HCT116 (cell line): ENCODE measurements around the gene GRM8. TPM values are rescaled to one million over a fixed set of nuclear protein-coding genes. Genes with fewer than 3 reads are reported as not detected.

Source experiments
- ATAC-seq: fragments of 200-7000 bp; cut with Tn5 transposase; 2 replicates; pipeline ENCODE4 v1.9.1; 2020; ENCODE audit warnings: mild to moderate bottlenecking, moderate library complexity
- BruUV-seq: library from RNA; stranded (reverse); fragments of 400-500 nt; replicated peaks from 2 replicates; lab custom pipeline; 2021; lab: Mats Ljungman, UMichigan
- CTCF ChIA-PET: fragments of 300-600 bp; sonication (Branson Sonifier 250); formaldehyde crosslinking; loops from one replicate; lab custom pipeline; 2021; ENCODE audit warnings: antibody characterized with exemption; lab: Charles Lee
- POLR2A ChIA-PET: fragments of 300-600, 350-600 bp; sonication (Branson Sonifier 250); formaldehyde crosslinking; loops from one replicate; lab custom pipeline; 2021; ENCODE audit warnings: antibody characterized with exemption; lab: Charles Lee
- RAD21 ChIA-PET, 2 experiments: fragments of 300-600 bp; sonication (Branson Sonifier 250); formaldehyde crosslinking; loops; one replicate each; lab custom pipeline; 2023; ENCODE audit warnings: low total read pairs in 2 of 2; ENCODE audit not compliant: uncharacterized antibody in 2 of 2, unreplicated experiment in 2 of 2, low non-redundant PET in 1 of 2; lab: Charles Lee
- DNase-seq: peaks from one replicate; pipeline ENCODE4 v3.0.0-alpha.2; 2010; ENCODE audit warnings: low read depth, low spot score
- H2AFZ ChIP-seq: fragments of 200-600 bp; shearing (Covaris generic), sonication (generic); 2 replicates; pipeline ENCODE4 v1.6.1; 2017; ENCODE audit warnings: low read depth, mixed run types, mixed read lengths, antibody characterized with exemption, low read length; ENCODE audit not compliant: poor library complexity, severe bottlenecking
- H3K27ac ChIP-seq: 2 replicates; pipeline ENCODE4 v1.5.1; 2012; ENCODE audit warnings: low read depth, low read length
- H3K27me3 ChIP-seq: fragments of 200-600 bp; sonication (generic); 2 replicates; pipeline ENCODE4 v1.6.1; 2016; ENCODE audit warnings: mixed run types, low read length, mixed read lengths; ENCODE audit not compliant: insufficient read depth
- H3K36me3 ChIP-seq, 2 experiments: fragments of 200-500 bp in 1 of 2; fragments of 200-600 bp in 1 of 2; sonication (Bioruptor generic) in 1 of 2; sonication (generic) in 1 of 2; 2 replicates each; pipeline versions ENCODE4 v1.5.1 to v1.6.1; 2014 to 2016; ENCODE audit warnings: low read length in 2 of 2, inconsistent platforms in 1 of 2, mixed read lengths in 1 of 2, mixed run types in 1 of 2; ENCODE audit not compliant: insufficient read depth in 2 of 2, control insufficient read depth in 1 of 2
- H3K4me1 ChIP-seq, 2 experiments: fragments of 200-600 bp in 1 of 2; sonication (generic) in 1 of 2; 2 replicates each; pipeline versions ENCODE4 v1.5.1 to v1.6.1; 2012 to 2017; ENCODE audit warnings: low read length in 2 of 2, inconsistent platforms in 1 of 2, mild to moderate bottlenecking in 1 of 2, mixed read lengths in 1 of 2, mixed run types in 1 of 2, moderate library complexity in 1 of 2; ENCODE audit not compliant: insufficient read depth in 2 of 2, control insufficient read depth in 1 of 2
- H3K4me2 ChIP-seq: fragments of 200-600 bp; sonication (generic); 2 replicates; pipeline ENCODE4 v1.6.1; 2017; ENCODE audit warnings: mixed run types, low read length, mixed read lengths
- H3K4me3 ChIP-seq, 2 experiments: fragments of 200-600 bp in 1 of 2; sonication (generic) in 1 of 2; replicated peaks in 1 of 2; 2 replicates each; pipeline ENCODE4 v1.5.1; 2011 to 2016; ENCODE audit warnings: low read length in 2 of 2, control low read depth in 1 of 2, low read depth in 1 of 2, mild to moderate bottlenecking in 1 of 2, mixed read lengths in 1 of 2, mixed run types in 1 of 2
- H3K79me2 ChIP-seq: fragments of 200-600 bp; sonication (generic); 2 replicates; pipeline ENCODE4 v1.6.1; 2017; ENCODE audit warnings: mild to moderate bottlenecking, mixed run types, low read length, moderate library complexity, mixed read lengths; ENCODE audit not compliant: insufficient read depth
- H3K9ac ChIP-seq: fragments of 200-600 bp; sonication (generic); 2 replicates; pipeline ENCODE4 v1.6.1; 2016; ENCODE audit warnings: low read length, mixed read lengths
- H3K9me2 ChIP-seq: fragments of 200-600 bp; sonication (generic), shearing (Covaris generic); 2 replicates; pipeline ENCODE4 v1.6.1; 2017; ENCODE audit warnings: mixed run types, mild to moderate bottlenecking, moderate library complexity; ENCODE audit not compliant: insufficient read depth
- H3K9me3 ChIP-seq, 2 experiments: fragments of 200-500 bp in 1 of 2; fragments of 200-600 bp in 1 of 2; sonication (Bioruptor generic) in 1 of 2; sonication (generic) in 1 of 2; 2 replicates each; pipeline ENCODE4 v1.6.1; 2014 to 2017; ENCODE audit warnings: low read length in 2 of 2, mixed read lengths in 2 of 2, inconsistent platforms in 1 of 2, low read depth in 1 of 2, mild to moderate bottlenecking in 1 of 2, mixed run types in 1 of 2, moderate library complexity in 1 of 2; ENCODE audit not compliant: control insufficient read depth in 1 of 2, insufficient read depth in 1 of 2
- H4K20me1 ChIP-seq: fragments of 200-600 bp; sonication (generic), shearing (Covaris generic); 2 replicates; pipeline ENCODE4 v1.6.1; 2017; ENCODE audit warnings: mixed run types, mild to moderate bottlenecking, moderate library complexity; ENCODE audit not compliant: insufficient read depth
- CBX3 ChIP-seq: IDR thresholded peaks from 2 replicates; pipeline ENCODE4 v1.6.1; 2012; ENCODE audit warnings: low read depth
- EGR1 ChIP-seq: IDR thresholded peaks from 2 replicates; pipeline ENCODE4 v1.6.1; 2012; ENCODE audit warnings: low read depth
- ELF1 ChIP-seq: IDR thresholded peaks from 2 replicates; pipeline ENCODE4 v1.6.1; 2012; ENCODE audit warnings: low read depth, borderline replicate concordance
- EZH2 ChIP-seq: fragments of 200-600 bp; sonication (generic); IDR thresholded peaks from 2 replicates; pipeline ENCODE4 v1.6.1; 2017; ENCODE audit warnings: antibody characterized with exemption, mixed run types
- EZH2phosphoT487 ChIP-seq: fragments of 200-600 bp; IDR thresholded peaks from 2 replicates; pipeline ENCODE4 v1.6.1; 2018; ENCODE audit warnings: antibody characterized with exemption, borderline replicate concordance
- JUND ChIP-seq: IDR thresholded peaks from 2 replicates; pipeline ENCODE4 v1.6.1; 2012
- POLR2A ChIP-seq: IDR thresholded peaks from 2 replicates; pipeline ENCODE4 v1.7.0; 2011; ENCODE audit warnings: borderline replicate concordance; ENCODE audit not compliant: insufficient read depth, insufficient read length; ENCODE audit errors: extremely low read depth
- POLR2AphosphoS5 ChIP-seq: IDR thresholded peaks from 2 replicates; pipeline ENCODE4 v1.6.1; 2011; ENCODE audit warnings: mild to moderate bottlenecking, low read depth, low read length, moderate library complexity
- RAD21 ChIP-seq: IDR thresholded peaks from 2 replicates; pipeline ENCODE4 v1.6.1; 2012; ENCODE audit warnings: low read depth, mild to moderate bottlenecking
- SIN3A ChIP-seq: IDR thresholded peaks from 2 replicates; pipeline ENCODE4 v1.6.1; 2012; ENCODE audit warnings: low read depth
- SP1 ChIP-seq: IDR thresholded peaks from 2 replicates; pipeline ENCODE4 v1.6.1; 2012; ENCODE audit warnings: low read depth
- SRF ChIP-seq: IDR thresholded peaks from 2 replicates; pipeline ENCODE4 v1.6.1; 2012; ENCODE audit warnings: low read depth
- TCF7L2 ChIP-seq: IDR thresholded peaks from 2 replicates; pipeline ENCODE4 v1.7.0; 2011; ENCODE audit warnings: borderline replicate concordance, inconsistent platforms; ENCODE audit not compliant: insufficient read depth, insufficient read length; ENCODE audit errors: extremely low read depth
- ZNF274 ChIP-seq: fragments of 200-500 bp; sonication (Bioruptor generic); IDR thresholded peaks from 2 replicates; pipeline ENCODE4 v1.6.1; 2014; ENCODE audit warnings: mild to moderate bottlenecking, low read depth, low read length, inconsistent platforms
- intact Hi-C: fragments of 100-400 bp; cut with micrococcal nuclease; formaldehyde crosslinking; loops from 2 replicates; pipeline ENCODE4 v1.10.0; 2022
- total RNA-seq: library from RNA; stranded (reverse); gene quantifications from one replicate; pipeline ENCODE4 v1.2.1, GENCODE V29; 2021; ENCODE audit not compliant: unreplicated experiment
- TF ChIP-seq, protein P1 (sequence below): IDR thresholded peaks from 2 replicates; pipeline ENCODE4 v1.6.1; 2012
- TF ChIP-seq, protein P2 (sequence below): IDR thresholded peaks from 2 replicates; pipeline ENCODE4 v1.6.1; 2011; ENCODE audit warnings: mild to moderate bottlenecking, low read length, moderate library complexity; ENCODE audit not compliant: insufficient replicate concordance; ENCODE audit errors: extremely low read depth
- TF ChIP-seq, protein P3 (sequence below), 3 experiments: fragments of 200-600 bp in 1 of 3; sonication (generic) in 1 of 3; IDR thresholded peaks in 2 of 3; conservative IDR thresholded peaks in 1 of 3; 2 replicates each; pipeline ENCODE4 v1.5.1; 2012 to 2017; ENCODE audit warnings: low read depth in 2 of 3, low read length in 2 of 3, antibody characterized with exemption in 1 of 3, borderline replicate concordance in 1 of 3, control low read depth in 1 of 3, mild to moderate bottlenecking in 1 of 3, mixed read lengths in 1 of 3, mixed run types in 1 of 3, moderate library complexity in 1 of 3; ENCODE audit not compliant: insufficient read depth in 1 of 3
- TF ChIP-seq, protein P4 (sequence below): IDR thresholded peaks from 2 replicates; pipeline ENCODE4 v1.6.1; 2012

Gene GRM8
- total RNA-seq, 1 experiment from 2014 or later, result 0.05 TPM

DNA sequence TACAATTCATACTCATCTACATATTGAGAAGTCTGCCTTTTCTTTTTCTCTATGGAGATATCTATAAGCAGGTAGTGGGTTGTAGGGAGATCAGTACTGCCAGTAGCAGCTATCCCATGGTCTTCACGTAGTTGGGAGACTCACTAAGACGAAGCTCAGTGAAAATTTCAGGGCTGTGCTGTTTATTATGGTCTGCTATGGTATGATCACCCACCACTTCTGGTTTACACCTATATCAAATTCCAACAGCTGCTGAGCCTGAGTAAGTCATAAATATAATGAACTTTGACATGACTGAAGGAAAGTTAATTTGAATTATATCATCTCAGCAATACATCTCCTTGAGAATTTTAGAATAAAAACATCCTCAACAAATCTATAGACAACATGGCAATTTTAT is 741.7 kb downstream of the GRM8 start:
- CTCF ChIA-PET, result no interaction called here

More for the DNA sequence above, 741.7 kb downstream of the GRM8 start:
- no peak for ATAC-seq
- Histone ChIP-seq H3K4me3 (no peak overlapping the region), H3K4me1 (no peaks in the 10 kb centered on the region), H3K27ac (no peak overlapping the region), H4K20me1 (no peaks in the 10 kb centered on the region), H3K27me3 (no peaks in the 10 kb centered on the region), H3K79me2 (no peaks in the 10 kb centered on the region), H3K36me3 (no peaks in the 10 kb centered on the region), H3K9me2 (no peaks in the 10 kb centered on the region), H3K4me2 (no peak overlapping the region), H2AFZ (no peak overlapping the region), H3K9me3 (no peaks in the 10 kb centered on the region), H3K9ac (no peak overlapping the region)
- ChIA-PET POLR2A (no interaction called here), RAD21 (no interaction called here)
- intact Hi-C loops, result no loop called here
- DNase-seq, result no peak
- BruUV-seq, result no TSS peak
- TF ChIP-seq ELF1 (no peak), POLR2AphosphoS5 (no peak), ZNF274 (no peak), SRF (no peak), EGR1 (no peak), EZH2phosphoT487 (no peak), TCF7L2 (no peak), SP1 (no peak), EZH2 (no peak), RAD21 (no peak), SIN3A (no peak), CBX3 (no peak), JUND (no peak), POLR2A (no peak)
- TF ChIP-seq, protein P1, sequence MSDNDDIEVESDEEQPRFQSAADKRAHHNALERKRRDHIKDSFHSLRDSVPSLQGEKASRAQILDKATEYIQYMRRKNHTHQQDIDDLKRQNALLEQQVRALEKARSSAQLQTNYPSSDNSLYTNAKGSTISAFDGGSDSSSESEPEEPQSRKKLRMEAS, result no peak
- TF ChIP-seq, protein P2, sequence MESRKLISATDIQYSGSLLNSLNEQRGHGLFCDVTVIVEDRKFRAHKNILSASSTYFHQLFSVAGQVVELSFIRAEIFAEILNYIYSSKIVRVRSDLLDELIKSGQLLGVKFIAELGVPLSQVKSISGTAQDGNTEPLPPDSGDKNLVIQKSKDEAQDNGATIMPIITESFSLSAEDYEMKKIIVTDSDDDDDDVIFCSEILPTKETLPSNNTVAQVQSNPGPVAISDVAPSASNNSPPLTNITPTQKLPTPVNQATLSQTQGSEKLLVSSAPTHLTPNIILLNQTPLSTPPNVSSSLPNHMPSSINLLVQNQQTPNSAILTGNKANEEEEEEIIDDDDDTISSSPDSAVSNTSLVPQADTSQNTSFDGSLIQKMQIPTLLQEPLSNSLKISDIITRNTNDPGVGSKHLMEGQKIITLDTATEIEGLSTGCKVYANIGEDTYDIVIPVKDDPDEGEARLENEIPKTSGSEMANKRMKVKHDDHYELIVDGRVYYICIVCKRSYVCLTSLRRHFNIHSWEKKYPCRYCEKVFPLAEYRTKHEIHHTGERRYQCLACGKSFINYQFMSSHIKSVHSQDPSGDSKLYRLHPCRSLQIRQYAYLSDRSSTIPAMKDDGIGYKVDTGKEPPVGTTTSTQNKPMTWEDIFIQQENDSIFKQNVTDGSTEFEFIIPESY, result no peak
- TF ChIP-seq, protein P3, sequence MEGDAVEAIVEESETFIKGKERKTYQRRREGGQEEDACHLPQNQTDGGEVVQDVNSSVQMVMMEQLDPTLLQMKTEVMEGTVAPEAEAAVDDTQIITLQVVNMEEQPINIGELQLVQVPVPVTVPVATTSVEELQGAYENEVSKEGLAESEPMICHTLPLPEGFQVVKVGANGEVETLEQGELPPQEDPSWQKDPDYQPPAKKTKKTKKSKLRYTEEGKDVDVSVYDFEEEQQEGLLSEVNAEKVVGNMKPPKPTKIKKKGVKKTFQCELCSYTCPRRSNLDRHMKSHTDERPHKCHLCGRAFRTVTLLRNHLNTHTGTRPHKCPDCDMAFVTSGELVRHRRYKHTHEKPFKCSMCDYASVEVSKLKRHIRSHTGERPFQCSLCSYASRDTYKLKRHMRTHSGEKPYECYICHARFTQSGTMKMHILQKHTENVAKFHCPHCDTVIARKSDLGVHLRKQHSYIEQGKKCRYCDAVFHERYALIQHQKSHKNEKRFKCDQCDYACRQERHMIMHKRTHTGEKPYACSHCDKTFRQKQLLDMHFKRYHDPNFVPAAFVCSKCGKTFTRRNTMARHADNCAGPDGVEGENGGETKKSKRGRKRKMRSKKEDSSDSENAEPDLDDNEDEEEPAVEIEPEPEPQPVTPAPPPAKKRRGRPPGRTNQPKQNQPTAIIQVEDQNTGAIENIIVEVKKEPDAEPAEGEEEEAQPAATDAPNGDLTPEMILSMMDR (IDR thresholded peaks at IDR 0.05 in 2 of 3, conservative IDR thresholded peaks at IDR 0.05 in 1 of 3; ENCODE audit: borderline replicate concordance in 1 of 3, insufficient read depth in 1 of 3, low read depth in 2 of 3, low read length in 2 of 3), result no peak
- TF ChIP-seq, protein P4, sequence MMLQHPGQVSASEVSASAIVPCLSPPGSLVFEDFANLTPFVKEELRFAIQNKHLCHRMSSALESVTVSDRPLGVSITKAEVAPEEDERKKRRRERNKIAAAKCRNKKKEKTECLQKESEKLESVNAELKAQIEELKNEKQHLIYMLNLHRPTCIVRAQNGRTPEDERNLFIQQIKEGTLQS, result no peak
